Smooth muscle cell (in vitro differentiated cells): ENCODE results near the gene DGKQ. TPM values are rescaled to one million over a fixed set of nuclear protein-coding genes. Genes with fewer than 3 reads are reported as not detected.
"Not testable (repeated sequence)": the region's sequence is repeated elsewhere in the genome, so short reads cannot be mapped to it uniquely, and the experiment has no call there.

Source experiments
- DNase-seq: peaks from one replicate; lab custom pipeline; 2025; ENCODE audit not compliant: unreplicated experiment; lab: John Stamatoyannopoulos, UW
- H2AFZ ChIP-seq: fragments of 200-600 bp; sonication (generic); 2 replicates; pipeline ENCODE4 v1.6.0; 2016; ENCODE audit warnings: antibody characterized with exemption, low read depth, mild to moderate bottlenecking
- H3F3A ChIP-seq: fragments of 200-600 bp; sonication (generic); 2 replicates; pipeline ENCODE4 v1.6.0; 2017; ENCODE audit warnings: antibody characterized with exemption, low read depth
- H3K27ac ChIP-seq: fragments of 200-600 bp; sonication (generic); 2 replicates; pipeline ENCODE4 v1.5.1; 2016; ENCODE audit warnings: low read depth, mild to moderate bottlenecking
- H3K27me3 ChIP-seq: fragments of 200-600 bp; sonication (generic); 2 replicates; pipeline ENCODE4 v1.6.1; 2016; ENCODE audit warnings: low read depth, mild to moderate bottlenecking
- H3K36me3 ChIP-seq: fragments of 200-600 bp; sonication (generic); 2 replicates; pipeline ENCODE4 v1.5.1; 2016; ENCODE audit warnings: low read depth
- H3K4me1 ChIP-seq: fragments of 200-600 bp; sonication (generic); 2 replicates; pipeline ENCODE4 v1.5.1; 2016; ENCODE audit warnings: low read depth
- H3K4me2 ChIP-seq: fragments of 200-600 bp; sonication (generic); 2 replicates; pipeline ENCODE4 v1.6.0; 2016; ENCODE audit warnings: mild to moderate bottlenecking
- H3K4me3 ChIP-seq: fragments of 200-600 bp; sonication (generic); 2 replicates; pipeline ENCODE4 v1.5.1; 2016; ENCODE audit warnings: mild to moderate bottlenecking
- H3K79me2 ChIP-seq: fragments of 200-600 bp; sonication (generic); 2 replicates; pipeline ENCODE4 v1.6.0; 2016; ENCODE audit warnings: low read depth, mild to moderate bottlenecking
- H3K9ac ChIP-seq: fragments of 200-600 bp; sonication (generic); 2 replicates; pipeline ENCODE4 v1.6.0; 2016; ENCODE audit warnings: low read depth
- H3K9me3 ChIP-seq: fragments of 200-600 bp; sonication (generic); replicated peaks from 2 replicates; pipeline ENCODE4 v1.5.1; 2016; ENCODE audit warnings: low read depth
- H4K20me1 ChIP-seq: fragments of 200-600 bp; sonication (generic); 2 replicates; pipeline ENCODE4 v1.6.0; 2016; ENCODE audit warnings: low read depth
- CTCF ChIP-seq: fragments of 200-600 bp; sonication (generic); IDR thresholded peaks from 2 replicates; pipeline ENCODE4 v1.5.1; 2017; ENCODE audit warnings: borderline replicate concordance, mild to moderate bottlenecking, antibody characterized with exemption; ENCODE audit not compliant: insufficient read depth, poor library complexity, severe bottlenecking
- WGBS: methylation state at CpG from one replicate; pipeline ENCODE4 v1.1.7; 2016; ENCODE audit warnings: low lambda C conversion rate; 5-methylcytosine and 5-hydroxymethylcytosine counted together
- polyA plus RNA-seq: library from polyadenylated mRNA; unstranded; fragments of >200 nt; fragmentation: Nextera tagmentation; extraction: Ambion mirVana; gene quantifications from 2 replicates; pipeline ENCODE4 v1.2.1, GENCODE V29; 2016
- total RNA-seq: library from RNA; depleted of rRNA; stranded (reverse); fragments of >200 nt; gene quantifications from 2 replicates; pipeline ENCODE4 v1.2.3, GENCODE V29; 2014

Gene DGKQ
- total and polyA plus RNA-seq, 2 experiments from 2014 or later = 4.2 to 16.2 TPM

DNA sequence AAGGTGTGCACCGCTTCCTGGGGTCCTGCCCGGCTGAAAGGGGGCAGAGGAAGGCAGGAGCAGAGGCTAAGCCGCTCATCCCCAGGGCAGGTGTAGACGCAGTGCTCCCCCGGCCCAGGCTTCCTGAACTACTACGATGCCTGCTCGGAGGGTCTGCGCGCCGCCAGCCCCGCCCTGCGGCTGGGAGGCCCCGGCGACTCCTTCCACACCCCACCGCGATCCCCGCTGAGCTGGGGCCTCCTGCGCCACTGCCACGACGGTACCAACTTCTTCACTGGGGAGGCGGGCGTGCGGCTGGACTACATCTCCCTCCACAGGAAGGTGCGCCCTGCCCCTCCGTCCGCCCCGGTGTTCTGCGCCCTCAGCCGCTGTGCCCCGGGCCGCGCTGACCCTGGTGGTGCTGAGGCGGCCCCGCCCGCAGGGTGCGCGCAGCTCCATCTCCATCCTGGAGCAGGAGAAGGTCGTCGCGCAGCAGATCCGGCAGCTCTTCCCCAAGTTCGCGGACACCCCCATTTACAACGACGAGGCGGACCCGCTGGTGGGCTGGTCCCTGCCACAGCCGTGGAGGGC lies 28.3 kb upstream of the DGKQ start:
- TF ChIP-seq CTCF = no peak
- Histone ChIP-seq H3K79me2 (no peaks in the 10 kb centered on the region), H3K36me3 (no peaks in the 10 kb centered on the region), H3K27ac (no peak overlapping the region), H3K9me3 (no peaks in the 10 kb centered on the region), H3K9ac (no peak overlapping the region), H4K20me1 (peaks cover 18% of the 10 kb centered on the region), H3F3A (no peaks in the 10 kb centered on the region), H3K4me1 (peaks cover 3% of the 10 kb centered on the region), H3K4me3 (no peak overlapping the region), H2AFZ (no peak overlapping the region), H3K4me2 (no peak overlapping the region), H3K27me3 (peaks cover 84% of the 10 kb centered on the region)
- DNase-seq = no peak
- 47% methylated on average over 38 of the region's 48 CpGs for WGBS

DNA sequence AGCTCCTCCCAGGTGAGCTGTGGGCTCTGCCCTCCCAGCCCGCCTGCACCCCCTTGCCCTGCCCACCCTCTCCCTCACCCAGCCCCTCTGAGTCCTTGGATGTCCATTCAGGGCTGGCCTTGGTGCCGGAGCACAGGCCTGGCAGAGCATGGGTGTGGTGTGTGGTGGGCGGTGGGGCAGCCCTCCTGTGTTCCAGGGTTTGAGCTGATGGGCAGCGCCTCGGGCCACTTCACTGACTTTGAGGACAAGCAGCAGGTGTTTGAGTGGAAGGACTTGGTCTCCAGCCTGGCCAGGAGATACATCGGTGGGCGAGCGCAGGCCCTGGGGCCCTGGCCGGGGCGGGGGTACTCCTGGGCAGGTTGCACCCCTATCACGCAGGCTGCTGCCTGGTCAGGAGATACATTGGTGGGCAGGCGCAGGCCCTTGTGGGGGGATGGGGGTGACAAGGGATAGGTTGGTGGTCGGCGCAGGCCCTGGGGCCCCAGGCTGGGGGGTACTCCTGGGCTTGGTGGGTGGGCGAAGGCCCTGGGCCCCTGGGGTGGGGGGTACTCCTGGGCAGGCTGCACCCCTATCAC lies 27.4 kb upstream of the DGKQ start:
- no peak for DNase-seq
- Histone ChIP-seq H3K27ac (no peak overlapping the region), H4K20me1 (peaks cover 27% of the 10 kb centered on the region), H3K9me3 (no peaks in the 10 kb centered on the region), H3K79me2 (no peaks in the 10 kb centered on the region), H3K4me1 (peaks cover 3% of the 10 kb centered on the region), H3K36me3 (no peaks in the 10 kb centered on the region), H3K4me3 (no peak overlapping the region), H3K27me3 (peaks cover 88% of the 10 kb centered on the region), H3F3A (no peaks in the 10 kb centered on the region), H3K4me2 (no peak overlapping the region), H3K9ac (no peak overlapping the region), H2AFZ (no peak overlapping the region)
- 96% methylated on average over 14 of the region's 15 CpGs for WGBS
- no peak for TF ChIP-seq CTCF

DNA sequence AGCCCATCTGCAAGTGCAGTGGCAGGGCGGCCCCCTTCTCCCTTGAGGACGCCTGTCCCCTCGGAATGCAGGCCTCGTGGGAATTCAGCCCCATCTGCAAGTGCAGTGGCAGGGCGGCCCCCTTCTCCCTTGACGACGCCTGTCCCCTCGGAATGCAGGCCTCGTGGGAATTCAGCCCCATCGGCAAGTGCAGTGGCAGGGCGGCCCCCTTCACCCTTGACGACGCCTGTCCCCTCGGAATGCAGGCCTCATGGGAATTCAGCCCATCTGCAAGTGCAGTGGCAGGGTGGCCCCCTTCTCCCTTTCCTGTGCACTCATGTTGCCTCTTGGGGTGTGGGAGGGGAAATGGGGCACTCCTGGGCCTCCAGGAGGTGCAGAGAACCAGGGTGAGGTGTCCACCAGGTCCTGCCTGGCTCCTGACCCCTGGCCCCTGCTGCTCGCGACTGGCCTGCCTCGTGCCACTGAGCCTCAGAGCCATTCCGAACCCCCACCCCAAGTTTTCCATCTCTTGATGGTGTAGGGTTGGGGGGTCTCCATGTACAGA lies 26.6 kb upstream of the DGKQ start:
- no peak for TF ChIP-seq CTCF
- no peak overlapping the region for H3K9ac ChIP-seq
- 90% methylated on average over 13 of the region's 18 CpGs for WGBS
- peaks cover 3% of the 10 kb centered on the region for H3K4me1 ChIP-seq
- H2AFZ ChIP-seq = no peak overlapping the region
- peaks cover 33% of the 10 kb centered on the region for H4K20me1 ChIP-seq
- H3K27me3 ChIP-seq = peaks cover 90% of the 10 kb centered on the region
- no peak for DNase-seq
- no peaks in the 10 kb centered on the region for H3K79me2 ChIP-seq
- H3K4me3 ChIP-seq = no peak overlapping the region
- no peak overlapping the region for H3K27ac ChIP-seq
- no peaks in the 10 kb centered on the region for H3F3A ChIP-seq
- no peaks in the 10 kb centered on the region for H3K9me3 ChIP-seq
- no peak overlapping the region for H3K4me2 ChIP-seq
- no peaks in the 10 kb centered on the region for H3K36me3 ChIP-seq

GRCh38 chr4:999240-999863 lies 26.0 kb upstream of the DGKQ start:
- not testable (repeated sequence) for H3F3A ChIP-seq, H3K36me3 ChIP-seq, H3K4me2 ChIP-seq, H3K4me1 ChIP-seq, H2AFZ ChIP-seq, DNase-seq, H3K4me3 ChIP-seq, H3K27ac ChIP-seq, H3K79me2 ChIP-seq, H3K9me3 ChIP-seq, H3K9ac ChIP-seq
- Histone ChIP-seq H3K27me3 (peaks cover 84% of the 10 kb centered on the region), H4K20me1 (peaks cover 33% of the 10 kb centered on the region)
- 70% methylated on average over 21 of the region's 21 CpGs for WGBS
